HEK293T (cell line): Measurements from ENCODE around the gene LSM8.

Experiments
- ARNT ChIP-seq: fragments of 450-650 bp; IDR thresholded peaks from 2 replicates; pipeline ENCODE4 v1.6.1; 2017; ENCODE audit warnings: mild to moderate bottlenecking
- BHLHE40 ChIP-seq: fragments of 450-650 bp; IDR thresholded peaks from 2 replicates; pipeline ENCODE4 v1.6.1; 2016; ENCODE audit warnings: mild to moderate bottlenecking, moderate library complexity, borderline replicate concordance
- FOXA1 ChIP-seq: fragments of 450-650 bp; IDR thresholded peaks from 2 replicates; pipeline ENCODE4 v1.6.1; 2016; ENCODE audit warnings: mild to moderate bottlenecking
- FOXK2 ChIP-seq: fragments of 450-650 bp; IDR thresholded peaks from 2 replicates; pipeline ENCODE4 v1.6.1; 2016; ENCODE audit warnings: mild to moderate bottlenecking
- FOXM1 ChIP-seq: fragments of 450-650 bp; IDR thresholded peaks from 2 replicates; pipeline ENCODE4 v1.6.1; 2017; ENCODE audit warnings: mild to moderate bottlenecking, borderline replicate concordance
- NFRKB ChIP-seq: fragments of 450-650 bp; IDR thresholded peaks from 2 replicates; pipeline ENCODE4 v1.6.1; 2016; ENCODE audit warnings: mild to moderate bottlenecking, moderate library complexity
- SUZ12 ChIP-seq: fragments of 450-650 bp; IDR thresholded peaks from 2 replicates; pipeline ENCODE4 v1.6.1; 2016; ENCODE audit warnings: mild to moderate bottlenecking
- TARDBP ChIP-seq: fragments of 450-650 bp; IDR thresholded peaks from 2 replicates; pipeline ENCODE4 v1.6.1; 2016
- ZNF384 ChIP-seq: fragments of 450-650 bp; IDR thresholded peaks from 2 replicates; pipeline ENCODE4 v1.6.1; 2016

DNA sequence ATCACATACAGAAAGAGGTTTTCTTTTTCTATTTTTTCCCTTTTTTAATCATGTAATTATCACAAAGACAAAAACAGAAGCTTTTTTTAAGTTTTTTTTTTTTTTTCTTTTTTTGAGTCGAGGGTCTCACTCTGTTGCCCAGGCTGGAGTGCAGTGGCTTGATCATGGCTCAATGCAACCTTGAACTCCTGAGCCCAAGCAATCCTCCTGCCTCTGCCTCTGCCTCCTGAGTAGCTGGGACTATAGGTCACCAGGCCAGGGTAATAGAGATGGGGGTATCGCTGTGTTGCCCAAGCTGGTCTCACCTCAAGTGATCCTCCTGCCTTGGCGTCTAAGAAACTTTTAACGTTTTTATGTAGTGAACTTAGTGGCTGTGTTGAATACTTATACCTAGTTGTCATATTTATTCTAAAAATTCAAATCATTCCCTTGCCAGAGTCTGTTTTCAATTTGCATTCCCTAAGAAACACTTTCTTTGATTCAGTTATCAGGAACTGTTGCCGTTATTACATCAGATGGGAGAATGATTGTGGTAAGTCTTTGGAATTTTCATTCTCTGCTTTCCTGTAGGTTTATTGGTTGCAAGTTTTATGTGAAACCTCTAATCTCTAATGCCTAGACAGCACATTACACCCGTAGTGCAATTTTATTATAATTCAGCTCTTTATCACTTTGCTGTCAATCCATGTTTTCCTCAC is 1.3 kb downstream of the LSM8 start:
- TF ChIP-seq TARDBP: no peak
- TF ChIP-seq BHLHE40: no peak
- no peak for TF ChIP-seq ZNF384
- TF ChIP-seq FOXK2: no peak
- no peak for TF ChIP-seq FOXM1
- TF ChIP-seq SUZ12: no peak
- TF ChIP-seq ARNT: no peak
- no peak for TF ChIP-seq FOXA1
- no peak for TF ChIP-seq NFRKB
